Activated naive CD4-positive, alpha-beta T cell treated with anti-CD3 and anti-CD28 coated beads, Interleukin-2, amount 10 ng/mL, durations not matched to agents 5 hours and 36 hours (primary cell): ENCODE results near the gene TGIF2LX. TPM values are rescaled to one million over a fixed set of nuclear protein-coding genes. Genes with fewer than 3 reads are reported as not detected.

Experiments
- total RNA-seq, 2 experiments: library from RNA; stranded (reverse); gene quantifications; one replicate each; pipeline ENCODE4 v1.2.3, GENCODE V29; 2021

Gene TGIF2LX
- total RNA-seq = not detected

GRCh38 chrX:89921665-89922064 lies at the start of gene TGIF2LX:
TGIF2LX (plus strand) TSS chrX:89921908; CDS start chrX:89922086, 178 bp downstream.

